K562 (cell line): ENCODE data around the gene CAV1.

ENCODE experiments used
- BRF2 ChIP-seq: IDR thresholded peaks from 3 replicates; pipeline ENCODE4 v1.6.1; 2011; ENCODE audit warnings: borderline replicate concordance, mild to moderate bottlenecking; ENCODE audit not compliant: insufficient read length, insufficient read depth
- CEBPB ChIP-seq: fragments of 450-650 bp; IDR thresholded peaks from 2 replicates; pipeline ENCODE4 v1.6.1; 2016; ENCODE audit warnings: missing genetic modification characterization, missing compliant biosample characterization
- CHAMP1 ChIP-seq: fragments of 450-650 bp; IDR thresholded peaks from 2 replicates; pipeline ENCODE4 v1.6.1; 2016; ENCODE audit warnings: mild to moderate bottlenecking
- CTCF ChIP-seq, 3 experiments: IDR thresholded peaks in 2 of 3; conservative IDR thresholded peaks in 1 of 3; 2 replicates each; pipeline ENCODE4 v1.5.1; 2011 to 2012; ENCODE audit warnings: low read length in 3 of 3, mild to moderate bottlenecking in 3 of 3, control low read depth in 2 of 3, improper control_type of control experiment in 1 of 3, inconsistent platforms in 1 of 3, low read depth in 1 of 3, mixed read lengths in 1 of 3, moderate library complexity in 1 of 3; ENCODE audit not compliant: insufficient read depth in 2 of 3
- FOS ChIP-seq: IDR thresholded peaks from 3 replicates; pipeline ENCODE4 v1.6.1; 2011; ENCODE audit not compliant: insufficient read length; ENCODE audit errors: extremely low read depth
- L3MBTL2 ChIP-seq: fragments of 450-650 bp; IDR thresholded peaks from 2 replicates; pipeline ENCODE4 v1.6.1; 2016; ENCODE audit warnings: mild to moderate bottlenecking, moderate library complexity
- PHF21A ChIP-seq: fragments of 450-650 bp; IDR thresholded peaks from 2 replicates; pipeline ENCODE4 v1.6.1; 2017; ENCODE audit warnings: low read depth, borderline replicate concordance
- POLR2A ChIP-seq: fragments of 450-650 bp; conservative IDR thresholded peaks from 2 replicates; pipeline ENCODE4 v1.6.1; 2016
- SMC3 ChIP-seq: conservative IDR thresholded peaks from 2 replicates; pipeline ENCODE4 v1.6.1; 2011; ENCODE audit warnings: low read depth, low read length, improper control_type of control experiment; ENCODE audit not compliant: insufficient read depth
- ZNF785 ChIP-seq: fragments of 250-450 bp; sonication (Bioruptor Pico); IDR thresholded peaks from 2 replicates; pipeline ENCODE4 v1.4.0; 2020; ENCODE audit warnings: mild to moderate bottlenecking

GRCh38 chr7:116551692-116552091, 26.9 kb downstream of the CAV1 start:
- TF ChIP-seq ZNF785, result no peak
- TF ChIP-seq CEBPB (tag), result no peak
- TF ChIP-seq CTCF (IDR thresholded peaks at IDR 0.05 in 2 of 3, conservative IDR thresholded peaks at IDR 0.05 in 1 of 3; ENCODE audit: insufficient read depth in 2 of 3, low read depth in 1 of 3, low read length in 3 of 3), result no peak
- TF ChIP-seq CHAMP1, result no peak
- TF ChIP-seq SMC3, result no peak
- no peak for TF ChIP-seq PHF21A
- TF ChIP-seq L3MBTL2, result no peak
- TF ChIP-seq POLR2A, result no peak
- TF ChIP-seq BRF2, result no peak
- no peak for TF ChIP-seq FOS
